GM12892 (cell line): ENCODE results near the gene TRPM3.

Experiments
- POLR2A ChIP-seq: IDR thresholded peaks from 2 replicates; pipeline ENCODE4 v1.6.1; 2011; ENCODE audit warnings: low read depth, low read length, control low read depth
- TAF1 ChIP-seq: IDR thresholded peaks from 2 replicates; pipeline ENCODE4 v1.6.1; 2011; ENCODE audit warnings: low read depth, mild to moderate bottlenecking, control low read depth, low read length, borderline replicate concordance

- no peak for TF ChIP-seq TAF1
- no peak for TF ChIP-seq POLR2A
These were observed 531.7 kb downstream of the TRPM3 start for GRCh38 chr9:70589571-70590314.
